Measurements from ENCODE around the gene SMARCB1.

The SMARCB1 gene

GRCh38 chr22:23845265-23846080 lies 58.7 kb downstream of the SMARCB1 start:
- Mint-ChIP-seq H3K36me3 (ENCODE audit: insufficient read depth) (peaks cover 1% of the 10 kb centered on the region), H3K4me1 (no peaks in the 10 kb centered on the region), H3K4me3 (no peak overlapping the region), H3K9me3 (no peaks in the 10 kb centered on the region), H3K27ac (ENCODE audit: low read depth) (no peak overlapping the region), H3K27me3 (no peaks in the 10 kb centered on the region)
- DNase-seq (ENCODE audit: low spot score in 2 of 2) (no peak), ATAC-seq (replicated peaks; ENCODE audit: extremely low read depth, poor library complexity, severe bottlenecking) (no peak)

GRCh38 chr22:23846081-23846469 lies 59.3 kb downstream of the SMARCB1 start:
- ATAC-seq (replicated peaks; ENCODE audit: extremely low read depth, poor library complexity, severe bottlenecking) (no peak), DNase-seq (ENCODE audit: low spot score in 2 of 2) (no peak)
- H3K36me3 Mint-ChIP-seq (ENCODE audit: insufficient read depth): peaks cover 1% of the 10 kb centered on the region
- H3K9me3 Mint-ChIP-seq: no peaks in the 10 kb centered on the region
- H3K4me3 Mint-ChIP-seq: no peak overlapping the region
- H3K27me3 Mint-ChIP-seq: no peaks in the 10 kb centered on the region
- H3K27ac Mint-ChIP-seq (ENCODE audit: low read depth): no peak overlapping the region
- H3K4me1 Mint-ChIP-seq: no peaks in the 10 kb centered on the region

DNA sequence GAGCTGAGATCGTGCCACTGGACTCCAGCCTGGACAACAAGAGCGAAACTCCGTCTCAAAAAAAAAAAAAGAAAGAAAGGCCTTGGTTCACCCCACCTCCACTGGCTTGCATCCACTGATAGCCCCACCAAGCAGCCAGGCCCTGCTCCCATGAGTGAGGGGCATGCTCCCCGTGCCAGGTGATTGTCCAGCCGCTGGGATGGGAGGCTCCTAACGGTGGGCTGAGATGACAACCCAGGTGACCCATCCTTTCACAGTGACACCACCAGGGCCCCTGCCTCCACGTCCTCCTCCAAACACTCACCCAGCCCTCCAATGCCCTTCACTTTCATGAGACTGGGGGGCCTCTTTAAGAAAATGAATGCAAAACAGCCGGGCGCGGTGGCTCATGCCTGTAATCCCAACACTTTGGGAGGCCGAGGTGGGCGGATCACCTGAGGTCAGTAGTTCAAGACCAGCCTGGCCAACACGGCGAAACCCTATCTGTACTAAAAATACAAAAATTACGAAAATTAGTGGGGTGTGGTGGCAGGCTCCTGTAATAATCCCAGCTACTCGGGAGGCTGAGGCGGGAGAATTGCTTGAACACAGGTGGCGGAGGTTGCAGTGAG lies 60.6 kb downstream of the SMARCB1 start:
- DNase-seq (ENCODE audit: low spot score in 2 of 2) (no peak), ATAC-seq (replicated peaks; ENCODE audit: extremely low read depth, poor library complexity, severe bottlenecking) (no peak)
- H3K27ac Mint-ChIP-seq (ENCODE audit: low read depth): no peak overlapping the region
- H3K4me3 Mint-ChIP-seq: no peak overlapping the region
- peaks cover 1% of the 10 kb centered on the region for H3K36me3 Mint-ChIP-seq (ENCODE audit: insufficient read depth)
- no peaks in the 10 kb centered on the region for H3K4me1 Mint-ChIP-seq
- H3K27me3 Mint-ChIP-seq: no peaks in the 10 kb centered on the region
- H3K9me3 Mint-ChIP-seq: no peaks in the 10 kb centered on the region

- H3K27ac Mint-ChIP-seq (ENCODE audit: low read depth): no peak overlapping the region
- H3K4me3 Mint-ChIP-seq: no peak overlapping the region
- H3K27me3 Mint-ChIP-seq: no peaks in the 10 kb centered on the region
- no peak for ATAC-seq (replicated peaks; ENCODE audit: extremely low read depth, poor library complexity, severe bottlenecking)
- H3K4me1 Mint-ChIP-seq: no peaks in the 10 kb centered on the region
- peaks cover 1% of the 10 kb centered on the region for H3K36me3 Mint-ChIP-seq (ENCODE audit: insufficient read depth)
- no peak for DNase-seq (ENCODE audit: low spot score in 2 of 2)
- H3K9me3 Mint-ChIP-seq: no peaks in the 10 kb centered on the region
These were observed 61.5 kb downstream of the SMARCB1 start for GRCh38 chr22:23847991-23848864.

GRCh38 chr22:23849009-23850006 lies 62.5 kb downstream of the SMARCB1 start:
- H3K36me3 Mint-ChIP-seq (ENCODE audit: insufficient read depth): peaks cover 1% of the 10 kb centered on the region
- no peaks in the 10 kb centered on the region for H3K27me3 Mint-ChIP-seq
- no peak overlapping the region for H3K4me3 Mint-ChIP-seq
- H3K27ac Mint-ChIP-seq (ENCODE audit: low read depth): no peak overlapping the region
- H3K4me1 Mint-ChIP-seq: no peaks in the 10 kb centered on the region
- H3K9me3 Mint-ChIP-seq: no peaks in the 10 kb centered on the region
- peak; percentile 89 for ATAC-seq (replicated peaks; ENCODE audit: extremely low read depth, poor library complexity, severe bottlenecking)
- peak; percentile 73 to 84 for DNase-seq (ENCODE audit: low spot score in 2 of 2)

DNA sequence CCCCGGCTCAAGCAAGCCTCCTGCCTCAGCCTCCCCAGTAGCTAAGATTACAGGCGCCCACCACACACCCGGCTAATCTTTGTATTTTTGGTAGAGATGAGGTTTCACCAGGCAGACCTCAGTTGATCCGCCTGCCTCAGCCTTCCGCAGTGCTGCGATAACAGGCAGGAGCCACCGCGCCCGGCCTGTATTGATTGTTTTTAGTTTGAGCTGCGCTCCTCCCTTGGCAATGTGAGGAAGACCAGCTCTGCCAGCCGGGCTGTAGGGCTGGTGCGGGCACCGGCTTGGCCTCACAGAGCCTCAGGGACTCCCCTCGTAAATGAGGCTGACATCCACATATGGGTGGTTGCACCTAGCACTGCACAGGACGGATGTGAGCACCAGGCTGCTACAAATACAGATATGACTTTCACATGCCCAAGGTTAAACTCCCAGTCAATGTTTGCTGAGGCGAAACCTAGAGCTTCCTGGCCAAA lies 63.4 kb downstream of the SMARCB1 start:
- DNase-seq (ENCODE audit: low spot score in 2 of 2) (no peak), ATAC-seq (replicated peaks; ENCODE audit: extremely low read depth, poor library complexity, severe bottlenecking) (no peak)
- Mint-ChIP-seq H3K4me3 (no peak overlapping the region), H3K27me3 (no peaks in the 10 kb centered on the region), H3K27ac (ENCODE audit: low read depth) (no peak overlapping the region), H3K4me1 (no peaks in the 10 kb centered on the region), H3K9me3 (no peaks in the 10 kb centered on the region), H3K36me3 (ENCODE audit: insufficient read depth) (peaks cover 1% of the 10 kb centered on the region)

DNA sequence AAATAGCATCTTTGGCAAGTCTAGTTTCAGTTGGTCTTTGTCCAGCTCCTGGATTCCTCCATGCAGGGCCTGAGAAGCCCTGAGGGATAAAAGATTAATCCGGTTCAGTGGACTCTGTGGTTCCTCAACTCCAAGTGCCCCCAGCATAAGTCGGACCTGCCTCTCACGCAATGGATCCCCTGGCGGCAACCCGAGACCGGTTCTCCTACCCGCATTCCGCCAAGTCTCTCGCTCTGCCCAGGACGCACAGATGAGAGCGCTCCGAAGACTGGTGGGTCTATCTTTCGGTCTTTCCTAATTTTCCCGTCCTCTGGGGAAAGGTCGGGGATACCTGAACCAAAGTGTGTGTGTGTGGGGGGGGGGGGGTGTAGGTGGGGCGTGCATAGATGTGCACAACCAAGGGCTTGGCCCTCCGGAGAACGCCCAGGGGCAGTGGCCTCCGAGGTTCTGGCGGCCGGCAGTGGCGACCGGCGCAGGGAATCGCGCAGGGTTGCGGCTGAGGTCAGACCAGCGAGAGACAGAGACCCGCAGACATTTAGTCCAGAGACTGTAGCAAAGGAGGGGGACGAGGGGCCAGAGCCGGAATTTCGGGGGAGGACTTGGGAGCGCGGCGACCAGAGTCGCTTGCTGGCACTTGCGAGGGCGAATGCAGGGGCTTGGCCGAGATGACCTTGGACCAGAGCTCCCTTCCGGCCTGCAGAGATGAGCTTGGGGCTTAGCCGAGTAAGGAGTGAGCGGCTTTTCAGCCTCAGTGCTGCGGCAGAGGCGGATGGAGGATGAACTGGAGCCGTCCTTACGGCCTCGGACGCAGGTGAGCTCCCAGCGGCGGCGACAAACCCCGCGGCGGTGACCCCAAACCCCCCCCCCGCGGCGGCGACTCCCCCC lies 70.2 kb downstream of the SMARCB1 start:
- no peak for DNase-seq (ENCODE audit: low spot score in 2 of 2)
- no peaks in the 10 kb centered on the region for H3K9me3 Mint-ChIP-seq
- ATAC-seq (replicated peaks; ENCODE audit: extremely low read depth, poor library complexity, severe bottlenecking): peak; percentile 19

GRCh38 chr22:23857606-23858483 lies 71.1 kb downstream of the SMARCB1 start, which contains the start of gene SLC2A11:
TSS of gene SLC2A11 (plus strand) at chr22:23857875. CDS start at chr22:23858000, 125 bp downstream.
- H3K4me1 Mint-ChIP-seq: peaks cover 30% of the 10 kb centered on the region
- no peaks in the 10 kb centered on the region for H3K9me3 Mint-ChIP-seq
- DNase-seq (ENCODE audit: low spot score in 2 of 2) (peak; percentile 78 to 87), ATAC-seq (replicated peaks; ENCODE audit: extremely low read depth, poor library complexity, severe bottlenecking) (peak; percentile 95)
- peak within 1 kb of the TSS; percentile 88 for H3K27ac Mint-ChIP-seq (ENCODE audit: low read depth)
- peak within 1 kb of the TSS; percentile 96 for H3K4me3 Mint-ChIP-seq
- peaks cover 10% of the 10 kb centered on the region for H3K36me3 Mint-ChIP-seq (ENCODE audit: insufficient read depth)
- H3K27me3 Mint-ChIP-seq: no peaks in the 10 kb centered on the region

More for the DNA sequence above, 70.2 kb downstream of the SMARCB1 start:
- H3K36me3 Mint-ChIP-seq (ENCODE audit: insufficient read depth): peaks cover 10% of the 10 kb centered on the region
- peak overlapping the region; percentile 96 for H3K4me3 Mint-ChIP-seq
- peak overlapping the region; percentile 88 for H3K27ac Mint-ChIP-seq (ENCODE audit: low read depth)
- H3K4me1 Mint-ChIP-seq: peaks cover 25% of the 10 kb centered on the region
- H3K27me3 Mint-ChIP-seq: no peaks in the 10 kb centered on the region

DNA sequence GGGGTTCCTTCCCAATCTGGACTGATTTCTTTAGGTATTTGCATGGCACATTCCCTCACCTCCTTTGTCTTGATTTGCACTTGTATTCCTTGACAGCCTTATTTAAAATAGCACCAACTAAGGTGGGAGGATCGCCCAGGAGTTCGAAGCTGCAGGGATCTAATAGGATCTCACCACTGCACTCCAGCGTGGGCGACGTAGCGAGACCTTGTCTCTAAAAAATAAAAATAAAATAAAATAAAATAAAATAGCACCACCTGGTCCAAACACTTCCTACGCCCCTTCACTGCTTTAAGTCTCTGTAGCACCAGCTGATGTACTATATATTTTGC lies 71.7 kb downstream of the SMARCB1 start:
- no peak for DNase-seq (ENCODE audit: low spot score in 2 of 2)
- no peaks in the 10 kb centered on the region for H3K9me3 Mint-ChIP-seq
- H3K36me3 Mint-ChIP-seq (ENCODE audit: insufficient read depth): peaks cover 10% of the 10 kb centered on the region
- peak overlapping the region; percentile 96 for H3K4me3 Mint-ChIP-seq
- peaks cover 30% of the 10 kb centered on the region for H3K4me1 Mint-ChIP-seq
- no peak overlapping the region for H3K27ac Mint-ChIP-seq (ENCODE audit: low read depth)
- no peaks in the 10 kb centered on the region for H3K27me3 Mint-ChIP-seq
- no peak for ATAC-seq (replicated peaks; ENCODE audit: extremely low read depth, poor library complexity, severe bottlenecking)

DNA sequence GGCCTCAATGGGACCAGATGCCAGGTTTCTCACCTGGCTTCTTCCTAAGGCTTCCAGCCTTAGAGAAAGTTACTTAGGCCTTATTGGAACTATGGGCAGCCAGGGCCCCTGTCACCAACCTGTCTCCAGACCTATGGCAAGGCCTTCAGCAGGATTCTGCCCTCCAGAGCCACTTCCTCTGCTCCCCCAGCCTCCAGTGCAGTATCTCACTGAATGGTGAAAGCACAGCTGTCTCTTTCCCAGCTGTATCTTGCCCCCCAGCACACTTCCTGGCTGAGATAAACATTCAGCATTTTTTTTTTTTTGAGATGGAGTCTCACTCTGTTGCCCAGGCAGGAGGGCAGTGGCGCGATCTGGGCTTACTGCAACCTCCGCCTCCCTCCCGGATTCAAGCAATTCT lies 72.4 kb downstream of the SMARCB1 start:
- DNase-seq (ENCODE audit: low spot score in 2 of 2) (no peak), ATAC-seq (replicated peaks; ENCODE audit: extremely low read depth, poor library complexity, severe bottlenecking) (no peak)
- peaks cover 10% of the 10 kb centered on the region for H3K36me3 Mint-ChIP-seq (ENCODE audit: insufficient read depth)
- H3K27ac Mint-ChIP-seq (ENCODE audit: low read depth): no peak overlapping the region
- H3K4me3 Mint-ChIP-seq: peak overlapping the region; percentile 96
- H3K27me3 Mint-ChIP-seq: no peaks in the 10 kb centered on the region
- H3K9me3 Mint-ChIP-seq: no peaks in the 10 kb centered on the region
- peaks cover 30% of the 10 kb centered on the region for H3K4me1 Mint-ChIP-seq
